HL-60 (cell line): ENCODE data around the gene FBLN7.

Experiments used
- DNase-seq, 2 experiments: peaks; one replicate each; pipeline ENCODE4 v3.0.0-alpha.2; 2010 to 2020; ENCODE audit warnings: low read depth in 1 of 2, low spot score in 1 of 2
- H3K27ac ChIP-seq: fragments of 250-450 bp; sonication (Bioruptor Pico); replicated peaks from 2 replicates; pipeline ENCODE4 v1.5.1; 2020; ENCODE audit warnings: mild to moderate bottlenecking, moderate library complexity
- H3K27me3 ChIP-seq: fragments of 250-450 bp; sonication (Bioruptor Pico); 2 replicates; pipeline ENCODE4 v1.5.1; 2021; ENCODE audit warnings: mild to moderate bottlenecking, moderate library complexity; ENCODE audit not compliant: insufficient read depth, poor library complexity, severe bottlenecking
- H3K4me3 ChIP-seq: replicated peaks from 2 replicates; pipeline ENCODE4 v1.5.1; 2011; ENCODE audit warnings: mild to moderate bottlenecking, control low read depth, low read length; ENCODE audit not compliant: insufficient read depth
- GABPA ChIP-seq: IDR thresholded peaks from 2 replicates; pipeline ENCODE4 v1.6.1; 2012; ENCODE audit warnings: low read depth
- POLR2AphosphoS5 ChIP-seq: IDR thresholded peaks from 2 replicates; pipeline ENCODE4 v1.6.1; 2012; ENCODE audit warnings: low read depth
- SPI1 ChIP-seq: IDR thresholded peaks from 2 replicates; pipeline ENCODE4 v1.6.1; 2012; ENCODE audit warnings: low read depth, mild to moderate bottlenecking, borderline replicate concordance
- TF ChIP-seq, protein P1 (sequence below): IDR thresholded peaks from 2 replicates; pipeline ENCODE4 v1.6.1; 2012; ENCODE audit warnings: low read depth; ENCODE audit not compliant: insufficient replicate concordance
- TF ChIP-seq, protein P2 (sequence below): IDR thresholded peaks from one replicate; pipeline ENCODE4 v1.5.1; 2011; ENCODE audit warnings: low read length, control low read depth, inconsistent platforms; ENCODE audit not compliant: insufficient read depth

Gene FBLN7

DNA sequence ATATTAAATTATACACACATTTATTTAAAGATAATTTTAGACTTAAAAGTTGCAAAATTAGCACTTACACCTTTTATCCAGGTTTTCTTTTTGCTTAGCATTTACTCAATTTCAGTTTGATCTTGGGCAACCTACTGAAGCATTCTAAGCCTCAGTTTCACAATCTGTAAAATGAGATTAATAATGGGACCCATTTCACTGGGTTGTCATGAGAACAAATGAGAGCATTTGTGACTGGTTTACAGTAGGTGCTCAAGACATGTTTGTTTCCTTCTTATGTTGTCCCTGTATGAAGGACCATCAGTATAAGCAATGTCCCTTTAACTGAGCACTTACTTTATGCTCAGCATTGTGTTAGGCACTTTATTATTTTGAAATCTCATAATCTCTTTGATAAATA, 4.8 kb upstream of the FBLN7 start:
- H3K27ac ChIP-seq: no peak overlapping the region
- DNase-seq: no peak
- H3K4me3 ChIP-seq: no peak overlapping the region
- peaks cover 8% of the 10 kb centered on the region for H3K27me3 ChIP-seq
- TF ChIP-seq POLR2AphosphoS5: no peak
- no peak for TF ChIP-seq SPI1
- TF ChIP-seq, protein P1, sequence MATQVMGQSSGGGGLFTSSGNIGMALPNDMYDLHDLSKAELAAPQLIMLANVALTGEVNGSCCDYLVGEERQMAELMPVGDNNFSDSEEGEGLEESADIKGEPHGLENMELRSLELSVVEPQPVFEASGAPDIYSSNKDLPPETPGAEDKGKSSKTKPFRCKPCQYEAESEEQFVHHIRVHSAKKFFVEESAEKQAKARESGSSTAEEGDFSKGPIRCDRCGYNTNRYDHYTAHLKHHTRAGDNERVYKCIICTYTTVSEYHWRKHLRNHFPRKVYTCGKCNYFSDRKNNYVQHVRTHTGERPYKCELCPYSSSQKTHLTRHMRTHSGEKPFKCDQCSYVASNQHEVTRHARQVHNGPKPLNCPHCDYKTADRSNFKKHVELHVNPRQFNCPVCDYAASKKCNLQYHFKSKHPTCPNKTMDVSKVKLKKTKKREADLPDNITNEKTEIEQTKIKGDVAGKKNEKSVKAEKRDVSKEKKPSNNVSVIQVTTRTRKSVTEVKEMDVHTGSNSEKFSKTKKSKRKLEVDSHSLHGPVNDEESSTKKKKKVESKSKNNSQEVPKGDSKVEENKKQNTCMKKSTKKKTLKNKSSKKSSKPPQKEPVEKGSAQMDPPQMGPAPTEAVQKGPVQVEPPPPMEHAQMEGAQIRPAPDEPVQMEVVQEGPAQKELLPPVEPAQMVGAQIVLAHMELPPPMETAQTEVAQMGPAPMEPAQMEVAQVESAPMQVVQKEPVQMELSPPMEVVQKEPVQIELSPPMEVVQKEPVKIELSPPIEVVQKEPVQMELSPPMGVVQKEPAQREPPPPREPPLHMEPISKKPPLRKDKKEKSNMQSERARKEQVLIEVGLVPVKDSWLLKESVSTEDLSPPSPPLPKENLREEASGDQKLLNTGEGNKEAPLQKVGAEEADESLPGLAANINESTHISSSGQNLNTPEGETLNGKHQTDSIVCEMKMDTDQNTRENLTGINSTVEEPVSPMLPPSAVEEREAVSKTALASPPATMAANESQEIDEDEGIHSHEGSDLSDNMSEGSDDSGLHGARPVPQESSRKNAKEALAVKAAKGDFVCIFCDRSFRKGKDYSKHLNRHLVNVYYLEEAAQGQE: no peak
- TF ChIP-seq GABPA: no peak
- TF ChIP-seq, protein P2, sequence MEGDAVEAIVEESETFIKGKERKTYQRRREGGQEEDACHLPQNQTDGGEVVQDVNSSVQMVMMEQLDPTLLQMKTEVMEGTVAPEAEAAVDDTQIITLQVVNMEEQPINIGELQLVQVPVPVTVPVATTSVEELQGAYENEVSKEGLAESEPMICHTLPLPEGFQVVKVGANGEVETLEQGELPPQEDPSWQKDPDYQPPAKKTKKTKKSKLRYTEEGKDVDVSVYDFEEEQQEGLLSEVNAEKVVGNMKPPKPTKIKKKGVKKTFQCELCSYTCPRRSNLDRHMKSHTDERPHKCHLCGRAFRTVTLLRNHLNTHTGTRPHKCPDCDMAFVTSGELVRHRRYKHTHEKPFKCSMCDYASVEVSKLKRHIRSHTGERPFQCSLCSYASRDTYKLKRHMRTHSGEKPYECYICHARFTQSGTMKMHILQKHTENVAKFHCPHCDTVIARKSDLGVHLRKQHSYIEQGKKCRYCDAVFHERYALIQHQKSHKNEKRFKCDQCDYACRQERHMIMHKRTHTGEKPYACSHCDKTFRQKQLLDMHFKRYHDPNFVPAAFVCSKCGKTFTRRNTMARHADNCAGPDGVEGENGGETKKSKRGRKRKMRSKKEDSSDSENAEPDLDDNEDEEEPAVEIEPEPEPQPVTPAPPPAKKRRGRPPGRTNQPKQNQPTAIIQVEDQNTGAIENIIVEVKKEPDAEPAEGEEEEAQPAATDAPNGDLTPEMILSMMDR: no peak

DNA sequence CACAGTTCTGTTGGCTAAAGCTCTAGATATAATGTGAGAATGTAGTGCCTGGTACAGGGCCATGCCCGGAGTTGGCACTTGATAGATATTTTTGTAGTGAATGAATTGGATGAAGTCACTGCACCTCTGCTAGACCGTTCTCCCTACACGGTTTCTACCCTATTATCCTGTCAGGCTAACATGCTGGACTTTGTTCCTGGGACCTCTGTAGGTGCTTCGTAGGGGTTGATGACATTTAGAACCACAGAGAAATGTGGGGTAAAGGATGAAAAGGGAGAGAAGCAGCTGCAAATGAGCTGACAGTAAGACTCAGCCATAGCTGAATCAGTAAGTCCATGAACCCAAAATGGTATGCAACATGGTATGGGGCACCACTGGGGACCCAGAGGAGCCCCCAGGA, 4.1 kb upstream of the FBLN7 start:
- Histone ChIP-seq H3K27ac (no peak overlapping the region), H3K4me3 (no peak overlapping the region), H3K27me3 (peaks cover 8% of the 10 kb centered on the region)
- TF ChIP-seq, protein P2: no peak
- TF ChIP-seq, protein P1: no peak
- no peak for TF ChIP-seq POLR2AphosphoS5
- TF ChIP-seq GABPA: no peak
- TF ChIP-seq SPI1: no peak
- no peak for DNase-seq

DNA sequence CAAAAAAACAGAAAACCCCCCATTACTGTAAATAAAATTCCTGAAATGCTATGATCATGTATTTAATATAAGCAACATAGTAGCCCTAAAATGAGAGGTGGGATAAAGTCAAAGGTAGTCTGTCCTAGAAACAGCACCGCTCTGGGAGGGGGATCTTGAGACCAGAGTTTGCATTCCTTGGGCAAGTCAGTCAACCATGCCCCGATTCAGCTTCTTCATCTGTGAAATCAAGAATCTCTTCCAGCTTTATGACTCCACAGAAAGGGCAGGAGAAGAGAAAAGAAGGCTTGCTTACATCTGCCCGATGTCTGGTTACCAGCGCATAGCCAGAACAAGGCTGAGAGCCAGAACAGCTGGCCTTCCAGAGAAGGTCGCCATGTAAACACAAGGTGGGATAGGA, 2.1 kb upstream of the FBLN7 start:
- no peak for DNase-seq
- Histone ChIP-seq H3K4me3 (no peak overlapping the region), H3K27ac (no peak overlapping the region), H3K27me3 (peaks cover 14% of the 10 kb centered on the region)
- TF ChIP-seq POLR2AphosphoS5 (no peak), SPI1 (no peak), GABPA (no peak)
- TF ChIP-seq, protein P1: no peak
- TF ChIP-seq, protein P2: no peak
